Stimulated activated naive CD4-positive, alpha-beta T cell treated with Interleukin-2 at 50 U/mL for 16 hours (primary cell): ENCODE results near the gene MMP13.
"Not testable (repeated sequence)": the region's sequence is repeated elsewhere in the genome, so short reads cannot be mapped to it uniquely, and the experiment has no call there.

Experiments
- DNase-seq: peaks from one replicate; lab custom pipeline; 2025; lab: John Stamatoyannopoulos, UW

MMP13 gene

GRCh38 chr11:102935514-102935913, 20.0 kb downstream of the MMP13 start:
- DNase-seq, result no peak

DNA sequence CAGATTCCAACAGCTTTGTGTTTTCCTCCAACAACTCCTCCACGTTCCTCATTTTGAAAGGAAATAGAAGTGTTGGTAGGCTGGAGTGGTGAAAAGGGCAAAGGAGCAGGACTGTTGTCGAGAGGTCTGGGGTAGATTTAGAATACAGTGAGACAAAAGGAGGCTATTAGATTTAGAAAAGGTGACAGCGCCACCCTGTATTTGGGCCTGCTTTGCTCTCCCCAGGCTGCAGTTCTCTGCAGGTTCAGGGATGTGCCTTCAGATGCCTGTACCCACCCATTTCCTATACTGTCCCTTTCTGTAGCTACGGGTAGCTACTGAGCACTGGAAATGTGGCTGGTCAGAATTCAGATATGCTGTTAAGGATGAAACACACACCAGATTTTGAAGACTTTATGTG, 20.8 kb downstream of the MMP13 start:
- DNase-seq, result no peak

DNA sequence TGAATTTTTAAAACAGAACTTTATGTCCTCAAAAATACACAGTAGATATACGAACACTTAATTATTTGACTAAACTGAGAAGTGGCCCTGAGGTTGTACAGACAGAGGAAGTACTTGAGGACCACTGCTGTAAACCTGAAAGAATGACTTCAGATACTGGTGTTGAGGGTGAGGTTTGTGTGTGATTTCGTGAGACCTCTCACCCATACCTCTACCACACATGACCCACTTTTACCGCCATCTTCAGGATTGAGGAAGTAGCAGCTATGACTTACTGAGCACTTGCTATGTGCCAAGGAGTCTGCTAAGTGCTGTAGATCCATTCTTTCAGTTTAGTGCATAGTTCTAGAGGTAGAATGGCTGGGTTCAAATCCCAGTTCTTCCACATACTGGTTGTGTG, 21.9 kb downstream of the MMP13 start:
- no peak for DNase-seq

- DNase-seq, result no peak
Observed at GRCh38 chr11:102932678-102933077, 22.9 kb downstream of the MMP13 start.

- no peak for DNase-seq
Observed at GRCh38 chr11:102930451-102930850, 25.1 kb downstream of the MMP13 start.

GRCh38 chr11:102929972-102930371, 25.6 kb downstream of the MMP13 start:
- DNase-seq, result no peak

- DNase-seq, result no peak
Observed at GRCh38 chr11:102929166-102929565, 26.4 kb downstream of the MMP13 start.

GRCh38 chr11:102928247-102928646, 27.3 kb downstream of the MMP13 start:
- DNase-seq, result no peak

- DNase-seq, result no peak
Observed at GRCh38 chr11:102927624-102927990, 27.9 kb downstream of the MMP13 start.

DNA sequence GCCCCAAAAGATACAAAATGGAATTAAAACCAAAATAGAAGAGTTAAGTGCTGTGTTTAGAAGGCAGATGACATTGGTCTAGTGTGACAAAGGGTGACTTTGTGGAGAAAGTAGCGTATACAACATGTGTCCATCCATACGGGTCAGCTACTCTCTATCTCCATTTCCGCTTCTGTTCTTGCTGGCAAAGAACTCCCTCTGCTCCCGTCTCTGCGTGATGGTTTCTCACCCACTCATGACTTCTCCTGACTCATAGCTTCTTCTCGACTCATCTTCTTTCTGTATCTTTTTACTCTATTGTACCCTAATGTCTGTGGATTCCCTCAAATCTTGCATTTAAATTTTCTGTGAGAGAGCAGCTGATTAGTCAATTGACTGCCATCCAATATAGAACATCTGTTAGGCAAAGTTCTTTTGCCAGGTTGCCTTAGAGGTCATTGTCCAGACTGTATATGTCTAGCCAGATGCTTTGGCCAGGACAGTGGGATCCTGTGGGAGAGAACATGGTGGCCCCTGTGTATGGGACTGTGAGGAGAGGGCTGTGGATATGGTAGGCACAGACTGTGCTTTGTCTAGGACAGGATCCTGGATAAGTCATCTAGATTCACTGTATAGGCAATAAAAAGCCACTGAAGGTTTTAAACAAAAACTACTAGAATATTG, 28.4 kb downstream of the MMP13 start:
- DNase-seq, result no peak

- DNase-seq, result no peak
Observed at GRCh38 chr11:102926517-102926916, 29.0 kb downstream of the MMP13 start.

GRCh38 chr11:102925988-102926387, 29.5 kb downstream of the MMP13 start:
- DNase-seq, result no peak

DNA sequence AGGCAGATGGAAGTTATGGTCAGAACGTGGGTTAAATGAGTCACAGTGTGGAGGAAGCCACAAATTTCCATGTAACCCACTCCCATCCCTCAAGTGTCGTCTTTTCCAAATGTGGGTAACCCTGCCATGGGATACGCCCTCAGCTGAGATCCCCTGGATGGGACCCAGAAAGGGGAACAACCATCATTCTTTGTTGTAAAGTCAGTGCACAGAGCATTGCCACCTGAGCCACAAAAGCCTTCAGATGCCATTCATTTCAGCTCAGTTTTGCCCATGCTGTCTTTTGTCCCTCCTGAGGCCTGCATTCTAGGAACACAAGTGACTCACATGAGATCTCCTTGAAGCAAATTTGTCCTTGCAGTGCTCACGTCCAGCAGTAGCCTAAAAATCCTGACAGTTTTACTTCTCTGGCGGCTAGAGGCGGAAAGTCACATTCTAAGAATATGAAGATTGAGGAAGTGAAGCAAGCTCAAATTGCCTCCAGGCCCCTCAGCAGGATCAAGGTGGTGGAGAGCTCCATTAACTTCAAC, 30.6 kb downstream of the MMP13 start:
- no peak for DNase-seq

DNA sequence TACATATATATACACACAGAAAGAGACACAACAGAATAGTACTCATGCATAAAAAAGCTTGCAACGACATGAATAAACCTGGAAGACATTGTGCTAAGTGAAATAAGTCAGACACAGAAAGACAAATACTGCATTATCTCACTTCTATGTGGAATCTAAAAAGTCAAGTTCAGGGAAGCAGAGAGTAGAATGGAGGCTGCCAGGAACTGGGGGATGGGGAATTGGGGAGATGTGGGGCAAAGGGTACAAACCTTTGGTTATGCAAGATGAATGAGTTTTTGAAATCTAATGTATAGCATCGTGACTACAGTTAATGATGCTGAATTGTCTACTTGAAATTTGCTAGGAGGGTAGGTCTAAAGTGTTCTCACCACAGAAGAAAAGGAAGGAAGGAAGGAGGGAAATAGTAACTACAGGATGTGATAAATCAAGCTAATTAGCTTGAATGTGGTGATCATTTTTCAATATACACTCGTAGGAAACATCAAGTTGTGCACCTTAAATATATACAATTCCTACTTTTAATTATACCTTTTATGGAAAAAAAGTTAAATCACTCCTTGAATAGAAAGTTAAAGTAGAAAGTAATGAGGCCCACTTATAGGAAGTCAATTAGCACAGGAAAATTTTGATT, 33.8 kb downstream of the MMP13 start:
- DNase-seq, result no peak

DNA sequence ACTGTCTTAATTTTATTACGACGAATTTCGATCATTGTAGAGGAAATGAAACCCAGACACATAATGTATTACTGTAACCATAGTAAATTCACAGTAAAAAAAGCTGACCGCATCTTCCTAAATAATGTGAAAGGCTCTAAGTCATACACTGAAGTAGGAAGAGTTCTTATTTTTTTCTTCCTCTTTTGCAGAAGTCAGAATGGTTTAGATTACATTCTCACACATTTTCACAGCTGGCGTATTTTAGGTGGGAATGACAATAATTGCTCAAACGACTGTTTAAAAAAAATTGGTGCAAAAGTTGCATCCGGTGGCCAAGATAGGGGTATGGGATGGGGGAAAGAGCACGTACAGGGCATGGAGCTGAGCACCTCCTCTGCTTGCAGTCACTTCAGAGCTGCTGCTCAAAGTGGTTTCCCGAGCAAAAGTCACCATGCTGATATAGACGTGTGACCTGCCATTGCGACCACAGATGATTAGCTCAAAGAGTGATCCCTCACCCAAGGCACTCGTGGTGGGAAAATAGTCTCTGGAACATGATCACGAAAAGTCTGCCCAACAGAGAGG, 35.3 kb downstream of the MMP13 start:
- no peak for DNase-seq

DNA sequence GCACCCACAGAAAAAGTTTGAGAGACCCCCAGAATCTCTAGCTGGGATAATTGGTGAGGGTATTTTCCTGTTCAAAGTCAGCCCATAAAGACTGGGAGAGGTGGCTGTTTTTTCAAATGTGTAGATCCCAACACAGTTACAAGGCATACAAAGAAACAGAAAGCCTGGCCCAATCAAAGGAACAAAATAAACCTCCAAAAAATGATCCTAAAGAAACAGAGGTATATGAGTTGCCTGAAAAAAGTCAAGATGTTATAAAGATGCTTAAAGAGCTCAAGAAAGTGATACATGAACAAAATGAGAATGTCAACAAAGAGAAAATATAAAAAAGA, 40.5 kb downstream of the MMP13 start:
- no peak for DNase-seq

DNA sequence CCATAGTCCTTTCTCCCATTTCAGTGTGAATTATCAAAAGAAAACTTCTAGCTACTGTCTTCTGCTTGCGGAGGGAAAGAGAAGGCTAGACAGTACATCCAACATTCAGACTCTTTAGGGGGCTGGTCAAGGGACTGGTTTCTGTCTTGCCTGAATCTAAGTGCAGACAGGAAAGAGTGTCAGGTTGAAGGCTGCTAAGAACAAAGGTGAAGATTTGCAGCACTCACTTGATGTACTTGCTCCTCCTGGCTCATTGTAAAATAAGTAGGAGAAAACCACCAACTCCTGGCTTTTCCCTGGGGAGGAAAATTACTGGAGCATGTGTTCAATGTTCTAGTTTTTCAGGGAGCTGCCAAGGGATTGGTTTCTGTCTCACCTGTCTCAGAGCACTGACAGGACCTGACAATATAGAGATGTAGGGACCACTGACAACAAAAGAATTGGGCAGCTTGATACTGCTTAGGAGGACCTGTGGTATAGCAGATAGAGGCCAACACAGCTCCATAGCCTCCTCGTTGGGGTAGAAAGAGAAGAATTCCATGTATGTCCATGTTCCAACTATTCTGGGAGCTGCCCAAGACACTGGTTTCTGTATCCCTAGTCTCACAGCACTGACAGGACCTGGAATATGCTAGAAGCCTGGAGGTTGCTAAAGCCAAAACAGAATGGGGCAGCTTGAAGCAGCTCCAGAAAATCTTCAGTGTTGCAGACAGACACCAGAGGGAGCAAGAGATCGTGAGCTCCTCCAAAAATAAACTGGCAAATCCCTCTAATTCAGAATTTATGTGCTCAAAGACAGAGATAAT, 41.1 kb downstream of the MMP13 start:
- no peak for DNase-seq

DNA sequence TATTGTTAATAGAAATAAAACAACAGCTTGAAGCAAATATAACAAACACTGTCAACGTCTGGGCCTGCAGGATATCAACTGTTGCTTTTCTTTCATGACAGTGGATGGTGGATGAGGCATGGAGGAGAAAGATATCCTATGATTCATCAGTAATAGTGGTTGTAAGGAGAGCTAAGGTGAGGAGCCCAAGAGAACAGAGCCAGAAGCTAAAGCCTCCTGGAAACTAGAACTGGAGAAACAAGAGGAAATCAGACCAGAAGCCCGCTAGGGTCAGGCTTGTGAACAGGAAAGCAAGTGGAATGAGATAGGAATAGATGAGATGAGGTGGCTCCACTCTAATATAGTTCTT, 43.1 kb downstream of the MMP13 start:
- no peak for DNase-seq

- no peak for DNase-seq
Observed at GRCh38 chr11:102911758-102912481, 43.6 kb downstream of the MMP13 start.

GRCh38 chr11:102905848-102906247, 49.7 kb downstream of the MMP13 start:
- DNase-seq, result not testable (repeated sequence)

DNA sequence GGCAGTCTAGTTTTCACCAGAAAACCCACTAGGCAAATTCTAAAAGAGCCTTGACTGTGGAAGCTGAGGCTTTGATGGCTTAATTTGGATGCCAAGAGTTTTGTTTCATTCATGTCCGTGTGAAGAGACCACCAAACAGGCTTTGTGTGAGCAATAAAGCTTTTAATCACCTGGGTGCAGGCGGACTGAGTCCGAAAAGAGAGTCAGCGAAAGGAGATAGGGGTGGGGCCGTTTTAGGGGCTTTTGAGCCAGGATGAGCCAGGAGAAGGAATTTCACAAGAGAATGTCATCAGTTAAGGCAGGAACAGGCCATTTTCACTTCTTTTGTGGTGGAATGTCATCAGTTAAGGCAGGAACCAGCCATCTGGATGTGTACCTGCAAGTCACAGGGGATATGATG, 51.6 kb downstream of the MMP13 start:
- not testable (repeated sequence) for DNase-seq

DNA sequence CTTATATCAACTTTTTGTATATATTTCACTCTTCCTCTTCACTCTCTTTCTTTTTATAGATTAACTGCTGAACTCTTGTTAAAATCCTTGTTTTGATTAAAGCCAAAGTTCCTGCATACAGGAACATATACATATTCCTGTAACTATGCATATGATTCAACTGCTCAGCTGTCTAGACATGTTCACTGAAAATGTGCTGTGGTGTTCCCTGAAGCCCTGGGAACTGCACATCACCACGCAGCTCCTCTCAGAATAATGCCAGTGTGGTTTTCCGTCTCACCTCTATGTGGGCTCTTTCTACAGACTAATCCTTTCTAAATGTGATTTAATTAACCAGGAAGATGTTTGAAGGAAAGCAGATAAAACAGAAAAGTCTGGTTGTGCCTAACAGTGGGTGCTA, 55.2 kb downstream of the MMP13 start:
- DNase-seq, result no peak
